Activated CD8-positive, alpha-beta memory T cell treated with anti-CD3 and anti-CD28 coated beads for 48 hours (primary cell): ENCODE measurements around the gene EXOC8.
"Not testable (repeated sequence)": the region's sequence is repeated elsewhere in the genome, so short reads cannot be mapped to it uniquely, and the experiment has no call there.

Source experiments
- DNase-seq, 3 experiments: peaks; one replicate each; pipeline ENCODE4 v3.0.0-alpha.2; 2020; ENCODE audit warnings: low read depth in 2 of 3, low spot score in 2 of 3

EXOC8 gene

DNA sequence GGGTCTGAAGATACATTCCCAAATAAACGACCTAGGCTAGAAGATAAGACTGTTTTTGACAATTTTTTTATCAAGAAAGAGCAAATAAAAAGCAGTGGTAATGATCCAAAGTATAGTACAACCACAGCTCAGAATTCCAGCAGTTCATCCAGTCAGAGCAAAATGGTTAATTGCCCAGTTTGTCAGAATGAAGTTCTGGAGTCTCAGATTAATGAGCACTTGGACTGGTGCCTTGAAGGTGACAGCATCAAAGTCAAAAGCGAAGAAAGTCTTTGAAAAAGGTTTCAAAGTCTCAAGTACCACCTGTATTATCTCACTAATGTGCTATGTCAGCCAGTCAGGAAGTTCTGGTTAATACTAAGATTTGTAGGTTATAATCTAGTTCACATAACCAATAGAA, 15.4 kb upstream of the EXOC8 start:
- no peak for DNase-seq

DNA sequence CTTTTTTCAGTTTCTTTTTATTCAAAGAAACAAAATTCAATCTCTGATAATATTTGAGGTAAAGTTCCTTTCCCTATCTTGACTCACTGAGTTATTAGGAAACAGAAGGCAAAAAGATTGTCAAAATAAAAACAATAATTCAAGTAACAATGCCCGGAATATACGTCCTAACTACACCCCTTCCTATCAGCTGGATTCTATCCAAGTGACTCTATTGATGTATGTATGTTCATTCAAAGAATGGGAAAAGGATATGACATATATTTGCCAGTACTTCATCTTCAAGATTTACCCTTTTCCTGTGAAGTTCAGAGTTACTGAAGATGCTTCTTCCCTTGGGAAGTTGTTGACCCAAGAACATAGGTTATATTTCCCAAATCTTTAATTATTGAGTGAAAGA, 14.2 kb upstream of the EXOC8 start:
- DNase-seq, result no peak

DNA sequence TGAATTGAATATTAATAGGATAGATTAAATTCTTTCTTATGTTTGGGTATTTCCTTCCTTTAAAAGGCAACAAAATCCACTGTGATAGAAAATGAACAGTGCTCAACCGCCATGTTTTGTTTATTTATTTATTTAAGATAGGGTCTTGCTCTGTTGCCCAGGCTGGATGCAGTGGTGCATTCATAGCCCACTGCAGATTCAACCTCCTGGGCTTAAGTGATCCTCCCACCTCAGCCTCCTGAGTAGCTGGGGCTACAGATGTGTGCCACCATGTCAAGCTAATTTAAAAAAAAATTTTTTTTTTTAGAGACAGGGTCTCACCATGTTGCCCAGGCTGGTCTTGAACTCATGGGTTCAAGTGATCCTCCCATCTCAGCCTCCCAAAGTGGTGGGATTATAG, 11.2 kb upstream of the EXOC8 start:
- DNase-seq, result not testable (repeated sequence)

DNA sequence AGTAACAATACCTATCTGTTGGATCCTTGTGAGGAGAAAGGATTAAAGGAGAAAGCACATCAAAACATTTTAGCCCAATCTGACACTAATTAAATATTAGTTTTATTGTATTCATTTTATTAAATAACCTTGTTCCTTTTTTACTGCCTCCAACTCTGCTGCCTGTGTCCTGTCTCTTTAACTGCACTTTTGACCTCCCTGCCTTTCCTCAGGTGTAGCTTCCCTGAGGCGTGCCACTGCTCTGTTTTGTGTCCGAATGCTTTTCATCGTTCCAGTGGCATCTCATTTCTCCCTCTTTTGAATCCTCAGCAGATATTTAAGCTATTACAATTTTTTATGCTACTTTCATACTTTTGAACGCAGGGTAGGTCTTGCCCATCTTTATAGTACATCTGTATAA, 10.8 kb upstream of the EXOC8 start:
- no peak for DNase-seq

DNA sequence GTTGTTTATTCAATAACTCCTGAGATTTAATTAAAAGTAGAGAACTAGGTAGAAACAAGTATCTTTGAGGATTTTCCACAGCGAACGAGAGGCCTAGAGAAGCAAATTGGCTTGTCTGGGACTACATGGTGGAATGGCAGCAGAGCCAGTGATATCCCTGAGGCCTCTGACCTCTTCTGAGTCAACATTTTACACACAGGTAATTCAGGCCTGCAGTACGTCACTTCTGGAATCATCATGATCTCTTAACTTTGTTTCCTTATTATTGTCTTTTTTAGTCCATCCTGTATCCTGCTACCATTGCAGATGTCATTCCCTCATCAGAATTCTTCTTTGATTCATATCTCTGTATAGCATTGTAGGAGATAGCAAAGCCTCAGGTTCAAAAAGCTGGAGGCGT, 10.3 kb upstream of the EXOC8 start:
- no peak for DNase-seq

DNA sequence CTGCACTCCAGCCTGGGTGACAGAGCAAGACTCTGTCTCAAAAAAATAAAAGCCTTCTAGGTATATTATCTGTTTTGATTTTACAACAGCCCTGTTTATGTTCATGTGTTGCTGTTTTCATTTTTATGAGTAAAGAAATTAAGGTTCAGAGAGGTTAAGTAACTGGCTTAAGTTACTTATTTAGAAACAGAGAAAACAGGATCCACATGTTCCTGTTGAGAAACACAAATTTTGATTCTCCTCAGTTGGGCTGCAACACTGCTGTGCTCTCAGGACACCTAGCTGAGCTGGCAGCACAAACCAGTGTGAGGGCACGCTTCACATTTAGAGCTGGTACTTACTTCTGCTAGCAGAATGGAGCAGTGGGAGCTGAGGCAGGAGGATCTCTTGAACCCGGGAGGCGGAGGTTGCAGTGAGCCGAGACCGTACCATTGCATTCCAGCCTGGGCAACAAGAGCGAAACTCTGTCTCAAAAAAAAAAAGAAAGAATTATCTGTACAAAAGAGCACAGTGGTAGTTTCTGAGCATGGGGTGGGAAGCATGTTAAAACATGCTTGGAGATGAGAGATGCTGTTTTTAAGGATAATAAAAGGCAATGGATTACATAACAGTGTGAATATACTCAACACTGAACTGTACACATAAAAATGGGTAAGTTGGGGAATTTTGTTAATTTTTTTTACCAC, 2.8 kb upstream of the EXOC8 start:
- DNase-seq, result no peak

DNA sequence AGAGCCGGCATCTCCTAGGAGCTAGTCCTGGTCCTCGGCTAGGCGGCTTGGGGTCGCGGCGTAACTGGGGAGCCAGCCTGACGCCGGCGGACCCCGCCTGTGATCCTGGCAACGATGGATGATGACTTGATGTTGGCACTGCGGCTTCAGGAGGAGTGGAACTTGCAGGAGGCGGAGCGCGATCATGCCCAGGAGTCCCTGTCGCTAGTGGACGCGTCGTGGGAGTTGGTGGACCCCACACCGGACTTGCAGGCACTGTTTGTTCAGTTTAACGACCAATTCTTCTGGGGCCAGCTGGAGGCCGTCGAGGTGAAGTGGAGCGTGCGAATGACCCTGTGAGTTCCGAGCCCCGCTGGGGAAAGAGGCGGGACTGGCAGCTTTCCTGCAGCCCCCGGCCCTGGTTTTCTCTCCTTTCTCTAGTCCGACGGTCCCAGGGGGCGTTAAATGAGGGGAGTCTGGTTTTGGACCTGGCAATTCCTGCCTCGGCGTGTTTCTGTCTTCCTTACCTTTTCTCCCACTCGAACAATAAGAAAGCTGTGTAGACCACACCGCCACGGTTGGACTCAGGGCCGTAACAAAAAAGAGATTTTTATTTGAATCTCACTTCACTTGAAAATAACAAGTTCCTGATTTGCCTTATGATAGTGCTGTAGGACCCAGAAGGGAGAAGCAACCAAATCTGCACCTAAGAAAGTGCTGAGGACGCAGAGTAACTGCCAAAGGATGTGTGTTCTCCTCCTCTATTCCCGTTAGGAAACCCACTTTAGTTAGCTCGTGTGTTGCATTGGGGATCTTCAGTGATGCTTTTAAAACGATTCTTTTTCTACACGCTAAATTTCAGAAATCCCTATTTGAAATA, 847 bp upstream of the EXOC8 start, which contains the start of gene SPRTN:
TSS of gene SPRTN (plus strand) at position 24 of the 859 bp plus-strand sequence. CDS start at position 115, 91 bp downstream.
- DNase-seq, result no peak

DNA sequence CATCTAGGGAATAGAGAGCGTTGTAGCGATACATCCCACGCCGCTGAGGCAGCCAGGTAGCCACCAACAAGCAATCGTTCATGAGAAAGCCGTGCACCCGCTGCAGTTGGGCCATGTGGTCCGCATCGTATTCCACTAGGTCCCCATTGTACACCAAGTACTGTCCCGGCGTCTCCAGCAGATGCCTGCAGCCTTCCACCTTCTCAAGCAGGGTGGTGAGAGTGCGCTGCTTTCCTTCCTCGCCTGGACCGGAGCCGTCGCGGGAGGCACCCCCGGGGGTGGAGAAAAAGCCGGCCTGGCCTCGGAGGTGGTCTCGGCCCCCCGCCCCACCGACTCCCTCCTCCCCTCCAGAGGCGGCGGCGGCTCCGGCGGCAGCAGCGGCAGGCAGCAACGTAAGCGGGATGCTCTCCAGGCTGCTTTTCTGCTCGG, 595 bp downstream of the EXOC8 start:
- no peak for DNase-seq

DNA sequence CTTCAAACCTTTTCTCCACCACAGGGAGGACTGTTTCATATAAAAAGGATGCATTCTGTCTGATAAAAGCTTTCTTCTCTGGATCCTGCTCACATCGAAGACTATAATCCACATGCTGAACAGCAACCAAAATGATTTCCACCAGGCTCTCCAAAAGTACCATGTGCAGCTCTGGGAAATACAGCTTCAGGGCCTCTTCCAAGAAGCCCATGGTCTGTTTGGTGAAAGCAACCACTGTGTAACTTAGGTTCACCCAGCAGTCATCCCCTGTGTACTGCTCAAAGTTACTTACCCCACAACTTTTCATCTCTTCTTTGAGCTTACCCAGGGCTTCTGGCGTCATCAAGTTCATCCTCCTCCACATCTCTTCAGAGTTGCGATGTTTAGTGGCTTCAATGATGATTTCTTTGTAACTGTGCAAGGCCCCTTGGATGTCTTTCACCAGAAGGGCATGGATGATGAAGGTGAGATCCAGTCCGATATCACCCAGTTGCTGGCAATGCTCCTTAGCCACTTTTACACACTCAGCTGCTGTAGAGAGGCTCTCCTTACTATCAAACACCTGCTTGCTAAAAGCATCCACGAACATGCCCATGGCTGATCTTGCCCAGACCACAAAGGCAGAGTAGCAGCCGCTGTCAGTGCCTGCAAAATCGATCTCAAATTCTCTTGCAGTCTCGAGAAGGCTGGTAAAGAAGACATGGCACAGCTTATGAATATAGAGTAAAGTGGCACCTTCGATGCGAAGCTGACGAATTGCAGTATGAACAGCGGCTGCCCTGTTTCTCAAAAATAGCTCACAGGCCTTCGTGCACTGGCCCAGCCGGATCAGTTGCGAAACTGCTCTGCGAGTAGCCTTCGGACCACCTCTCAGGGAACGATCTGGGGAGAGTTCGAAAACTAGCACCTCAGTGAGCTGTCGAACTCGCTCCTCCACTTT, 1.7 kb downstream of the EXOC8 start:
- no peak for DNase-seq

DNA sequence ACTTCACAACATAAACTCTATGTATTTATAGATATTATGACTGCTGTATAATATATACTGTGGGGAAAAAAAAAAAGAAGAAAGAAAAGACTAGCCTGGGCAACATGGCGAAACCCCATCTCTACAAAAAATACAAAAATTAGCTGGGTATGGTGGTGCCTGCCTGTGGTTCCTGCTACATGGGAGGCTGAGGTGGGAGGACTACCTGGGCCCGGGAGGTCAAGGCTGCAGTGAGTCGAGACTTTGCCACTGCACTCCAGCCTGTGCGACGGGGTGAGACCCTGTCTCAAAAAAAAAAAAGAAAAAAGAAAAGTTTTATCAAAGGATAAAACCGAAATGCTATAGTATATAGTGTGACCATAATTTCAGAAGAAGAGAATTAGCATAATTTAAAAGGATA, 2.7 kb downstream of the EXOC8 start:
- DNase-seq, result no peak

DNA sequence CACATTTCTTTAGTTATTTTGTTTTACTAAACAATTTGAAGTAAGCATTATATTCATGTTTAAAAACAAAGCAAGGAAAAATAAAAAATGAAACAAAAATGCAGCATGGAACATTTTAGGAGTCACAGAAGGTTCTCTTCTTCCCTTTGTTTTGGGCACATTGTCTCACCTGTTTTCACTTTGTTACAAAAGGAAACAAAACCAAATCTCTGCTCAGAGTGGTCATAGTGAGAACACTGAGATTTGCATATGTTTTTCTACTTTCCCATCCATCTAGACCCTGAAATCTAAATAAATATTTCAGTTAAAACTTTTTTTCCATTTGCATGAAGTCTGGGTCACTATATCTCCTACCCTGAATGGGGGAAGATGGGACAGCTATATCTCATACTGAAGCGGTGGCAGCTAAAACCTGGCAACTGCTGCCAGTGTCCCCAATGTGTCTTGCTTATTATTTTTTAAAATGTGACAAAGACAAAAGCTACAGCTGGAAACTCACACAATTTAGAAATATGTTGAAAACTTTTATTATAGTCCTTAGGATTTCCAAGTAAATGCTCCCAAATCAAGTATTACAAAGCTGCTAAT, 3.5 kb downstream of the EXOC8 start:
- no peak for DNase-seq

DNA sequence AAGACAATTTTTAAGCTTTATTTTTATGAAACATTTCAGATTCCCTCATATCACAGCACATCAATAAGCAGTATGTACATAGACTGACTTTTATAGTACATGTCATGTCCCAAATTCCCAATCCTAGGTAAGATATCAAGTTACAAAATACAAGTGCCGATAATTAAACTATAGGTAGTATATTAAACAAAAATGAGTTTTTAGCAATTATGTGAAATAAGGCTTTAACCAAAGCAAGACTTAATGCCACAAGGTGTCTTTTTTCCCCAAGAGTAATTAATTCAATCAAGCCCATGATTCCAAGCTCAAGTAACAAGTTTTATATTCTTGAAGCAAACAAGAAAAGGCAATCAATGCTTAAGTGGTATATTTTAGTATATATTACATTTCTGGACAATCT, 4.9 kb downstream of the EXOC8 start:
- no peak for DNase-seq

DNA sequence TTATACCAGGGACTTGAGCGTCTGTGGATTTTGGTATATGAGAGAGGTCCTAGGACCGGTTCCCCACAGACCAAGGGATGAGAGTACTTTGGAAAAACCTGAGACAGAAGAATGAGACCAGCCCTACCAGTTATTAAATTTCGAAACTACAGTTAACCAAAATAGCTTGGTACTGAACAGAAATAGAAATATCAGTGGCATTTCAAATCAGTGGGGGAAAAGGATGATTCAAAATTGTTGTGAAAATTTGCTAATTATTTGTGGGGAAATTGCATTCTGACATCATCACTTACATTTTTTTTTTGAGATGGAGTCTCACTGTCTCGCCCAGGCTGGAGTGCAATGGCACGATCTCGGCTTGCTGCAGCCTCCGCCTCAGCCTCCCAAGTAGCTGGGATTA, 8.2 kb downstream of the EXOC8 start:
- DNase-seq, result no peak

DNA sequence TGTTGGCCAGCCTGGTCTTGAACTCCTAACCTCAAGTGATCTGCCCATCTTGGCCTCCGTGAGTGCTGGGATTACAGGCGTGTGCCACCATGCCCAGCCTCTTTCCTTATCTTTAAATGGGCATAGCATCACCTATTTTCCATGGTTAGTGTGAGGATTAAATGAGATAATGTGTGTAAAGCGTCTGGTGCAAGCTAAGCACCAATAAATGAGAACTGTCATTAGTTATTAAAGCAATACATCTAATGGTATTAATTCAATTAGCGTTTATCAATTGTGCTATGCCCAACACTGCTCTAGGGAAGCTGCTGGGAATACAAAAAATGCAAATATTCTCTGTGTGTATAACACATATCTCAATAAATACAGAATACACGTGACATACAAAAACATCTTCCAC, 10.0 kb downstream of the EXOC8 start:
- DNase-seq, result no peak

DNA sequence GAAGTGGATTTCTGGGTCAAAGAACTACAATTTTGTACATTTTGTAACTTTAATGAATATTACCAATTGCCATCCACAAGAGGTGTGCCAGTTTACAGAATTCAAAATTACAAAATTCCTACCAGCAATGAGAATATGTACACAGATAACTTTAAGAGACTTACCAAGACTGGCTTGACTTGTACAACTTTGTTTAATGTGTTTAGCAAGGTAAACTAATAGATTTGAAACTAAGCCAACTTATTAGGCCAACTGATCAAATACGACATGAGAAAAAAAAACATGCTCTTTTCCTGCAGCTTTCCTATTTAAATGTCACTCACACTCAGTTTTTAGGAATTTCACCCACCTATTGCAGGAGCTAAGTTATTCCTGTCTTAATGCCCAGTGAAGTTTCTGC, 11.4 kb downstream of the EXOC8 start:
- no peak for DNase-seq

DNA sequence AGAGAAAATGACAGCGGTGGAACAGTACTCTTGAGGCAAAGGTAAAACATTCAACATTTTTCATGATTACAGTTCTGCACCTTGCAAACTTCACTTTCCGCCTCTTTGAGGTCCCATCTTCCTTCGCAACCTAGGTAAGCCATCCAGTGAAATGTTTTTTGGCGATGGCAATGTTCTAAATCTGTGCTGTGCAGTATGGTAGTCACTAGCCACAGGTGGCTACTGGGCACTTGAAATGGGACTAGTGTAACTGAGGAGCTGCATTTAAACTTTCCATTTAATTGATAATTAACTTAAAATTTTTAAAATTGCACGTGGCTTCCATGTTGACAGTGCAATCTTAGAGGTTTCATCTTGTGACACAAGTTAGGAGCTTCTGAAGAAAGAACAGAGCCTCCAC, 13.0 kb downstream of the EXOC8 start:
- no peak for DNase-seq

DNA sequence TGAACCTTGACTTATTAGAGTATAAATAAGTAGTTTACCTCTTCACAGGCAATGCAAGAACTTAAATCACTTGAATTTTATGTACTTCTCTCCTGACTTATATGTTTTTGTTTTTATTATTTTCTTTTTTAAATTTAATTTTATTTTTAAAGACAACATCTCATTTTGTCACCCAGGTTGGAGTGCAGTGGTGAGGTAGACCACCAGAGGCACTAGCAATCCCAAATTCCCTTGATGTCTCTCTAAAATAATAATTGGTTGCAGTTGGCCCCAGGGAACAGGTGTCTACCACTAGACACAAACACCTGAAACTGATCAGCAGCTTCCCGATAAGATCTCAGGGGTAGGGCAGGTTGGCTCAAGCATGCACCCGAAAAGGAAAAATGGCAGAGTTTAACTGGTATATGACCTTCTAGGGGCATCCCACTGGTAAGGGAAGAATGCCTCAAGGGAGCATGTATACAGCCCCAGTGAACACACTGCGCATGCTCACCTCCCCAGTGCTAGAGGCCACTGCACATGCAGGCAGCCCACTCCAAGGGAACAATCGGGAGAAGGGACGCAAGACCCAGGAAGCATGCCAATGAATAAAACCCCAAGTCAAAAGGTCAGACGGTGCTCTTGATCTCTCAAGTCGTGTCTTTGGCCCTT, 14.6 kb downstream of the EXOC8 start:
- DNase-seq, result no peak

DNA sequence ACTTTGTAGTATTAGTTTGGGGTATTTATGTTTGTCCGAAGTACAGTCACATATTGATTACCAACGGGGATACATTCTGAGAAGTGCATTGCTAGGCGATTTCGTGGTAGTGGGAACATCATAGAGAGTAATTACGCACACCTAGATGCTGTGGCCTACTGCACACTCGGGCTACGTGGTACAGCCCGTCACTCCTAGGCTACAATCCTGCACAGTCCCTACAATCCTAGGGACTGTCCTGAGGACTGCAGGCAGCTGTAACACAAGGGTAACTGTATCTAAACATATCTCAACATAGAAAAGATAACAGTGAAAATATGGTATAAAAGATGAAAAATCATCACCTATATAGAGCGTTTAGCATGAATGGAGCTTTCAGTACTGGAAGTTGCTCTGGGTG, 18.6 kb downstream of the EXOC8 start:
- no peak for DNase-seq

DNA sequence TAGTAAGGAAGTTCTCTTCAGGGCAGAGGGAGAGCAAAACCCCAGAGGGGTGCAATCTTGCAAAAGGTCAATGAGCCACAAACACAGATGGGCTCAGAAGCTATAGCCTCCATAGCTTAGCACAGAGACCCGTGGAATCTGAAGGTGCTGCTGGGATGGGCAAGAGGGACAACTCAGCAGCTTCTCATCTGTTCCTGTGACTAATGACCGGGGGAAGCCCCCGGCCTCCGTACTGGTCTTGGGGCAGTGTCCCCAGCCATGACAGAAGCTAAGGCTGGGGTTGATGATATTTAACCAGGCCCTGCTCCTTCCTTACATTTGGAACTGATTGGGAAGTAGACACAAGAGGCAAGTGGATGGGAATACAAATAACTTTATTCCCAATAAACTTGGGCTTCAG, 19.1 kb downstream of the EXOC8 start:
- DNase-seq, result no peak

DNA sequence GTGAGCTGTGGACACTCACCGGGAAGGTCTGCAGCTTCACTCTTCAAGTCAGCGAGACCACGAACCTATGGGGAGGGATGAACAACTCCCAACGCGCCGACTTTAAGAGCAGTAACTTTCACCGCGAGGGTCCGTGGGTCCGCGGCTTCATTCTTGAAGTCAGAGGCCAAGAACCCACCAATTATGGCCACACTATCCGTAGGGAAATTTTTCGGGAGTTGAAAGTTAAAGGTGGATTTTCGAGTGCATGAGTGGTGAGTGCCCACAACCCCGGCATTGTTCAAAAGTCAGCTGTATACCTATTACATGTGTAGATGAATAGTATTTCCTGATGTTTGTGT, 19.7 kb downstream of the EXOC8 start:
- DNase-seq, result no peak
